GM23248 (cell line): ENCODE results near the gene TTN. TPM values are rescaled to one million over a fixed set of nuclear protein-coding genes. Genes with fewer than 3 reads are reported as not detected.

Experiments
- DNase-seq: peaks from one replicate; pipeline ENCODE4 v3.0.0-alpha.2; 2015
- H2AFZ ChIP-seq: fragments of 200-600 bp; sonication (generic); 2 replicates; pipeline ENCODE4 v1.6.1; 2016; ENCODE audit warnings: antibody characterized with exemption
- H3F3A ChIP-seq: fragments of 200-600 bp; sonication (generic); 2 replicates; pipeline ENCODE4 v1.6.1; 2016; ENCODE audit warnings: mild to moderate bottlenecking, antibody characterized with exemption, mixed run types; ENCODE audit not compliant: insufficient read depth
- H3K27ac ChIP-seq: fragments of 200-600 bp; sonication (generic); 2 replicates; pipeline ENCODE4 v1.5.1; 2016; ENCODE audit warnings: mild to moderate bottlenecking
- H3K27me3 ChIP-seq: fragments of 200-600 bp; sonication (generic); replicated peaks from 2 replicates; pipeline ENCODE4 v1.6.1; 2016; ENCODE audit warnings: mild to moderate bottlenecking; ENCODE audit not compliant: insufficient read depth
- H3K36me3 ChIP-seq: fragments of 200-600 bp; sonication (generic); 2 replicates; pipeline ENCODE4 v1.6.1; 2016; ENCODE audit warnings: low read depth, mild to moderate bottlenecking
- H3K4me1 ChIP-seq: fragments of 200-600 bp; sonication (generic); 2 replicates; pipeline ENCODE4 v1.6.1; 2016; ENCODE audit warnings: mild to moderate bottlenecking; ENCODE audit not compliant: insufficient read depth
- H3K4me2 ChIP-seq: fragments of 200-600 bp; sonication (generic); one replicate; pipeline ENCODE4 v1.6.1; 2016; ENCODE audit warnings: mild to moderate bottlenecking; ENCODE audit not compliant: unreplicated experiment
- H3K4me3 ChIP-seq: fragments of 200-600 bp; sonication (generic); 2 replicates; pipeline ENCODE4 v1.5.1; 2016; ENCODE audit warnings: mild to moderate bottlenecking
- H3K79me2 ChIP-seq: fragments of 200-600 bp; sonication (generic); 2 replicates; pipeline ENCODE4 v1.6.1; 2016; ENCODE audit warnings: mild to moderate bottlenecking; ENCODE audit not compliant: insufficient read depth
- H3K9ac ChIP-seq: fragments of 200-600 bp; sonication (generic); 2 replicates; pipeline ENCODE4 v1.6.1; 2016; ENCODE audit warnings: mild to moderate bottlenecking
- H3K9me2 ChIP-seq: fragments of 200-600 bp; sonication (generic); 2 replicates; pipeline ENCODE4 v1.6.1; 2016; ENCODE audit warnings: mixed run types, mild to moderate bottlenecking, moderate library complexity; ENCODE audit not compliant: insufficient read depth
- H3K9me3 ChIP-seq: fragments of 200-600 bp; sonication (generic); one replicate; pipeline ENCODE4 v1.6.1; 2017; ENCODE audit warnings: low read depth
- H4K20me1 ChIP-seq: fragments of 200-600 bp; sonication (generic); 2 replicates; pipeline ENCODE4 v1.6.0; 2016; ENCODE audit not compliant: insufficient read depth
- EZH2 ChIP-seq: fragments of 200-600 bp; sonication (generic); IDR thresholded peaks from 2 replicates; pipeline ENCODE4 v1.6.1; 2018; ENCODE audit warnings: antibody characterized with exemption, mild to moderate bottlenecking; ENCODE audit not compliant: insufficient read depth, poor library complexity, severe bottlenecking
- EZH2phosphoT487 ChIP-seq: fragments of 200-600 bp; sonication (generic); IDR thresholded peaks from 2 replicates; pipeline ENCODE4 v1.6.1; 2018; ENCODE audit warnings: antibody characterized with exemption, moderate library complexity, mild to moderate bottlenecking, low read depth; ENCODE audit not compliant: insufficient read depth
- WGBS, 2 experiments: methylation state at CpG; one replicate each; pipeline ENCODE4 v1.1.6; 2015 to 2017; ENCODE audit warnings: low lambda C conversion rate in 2 of 2, low coverage in 1 of 2; ENCODE audit errors: missing lambda C conversion rate in 2 of 2; 5-methylcytosine and 5-hydroxymethylcytosine counted together
- in situ Hi-C: fragments of 300-500 bp; cut with MboI; formaldehyde crosslinking; loops from 2 replicates; pipeline ENCODE4 v1.15.0; 2020
- polyA plus RNA-seq: library from polyadenylated mRNA; unstranded; fragments of >200 nt; fragmentation: Nextera tagmentation; extraction: Ambion mirVana; gene quantifications from 2 replicates; pipeline ENCODE4 v1.2.1, GENCODE V29; 2016
- total RNA-seq: library from RNA; depleted of rRNA; stranded (reverse); fragments of >200 nt; shearing (Covaris generic); gene quantifications from 2 replicates; pipeline ENCODE4 v1.2.3, GENCODE V29; 2014

Gene TTN
- total and polyA plus RNA-seq, 2 experiments from 2014 or later: 0.13 TPM; not detected in 1

DNA sequence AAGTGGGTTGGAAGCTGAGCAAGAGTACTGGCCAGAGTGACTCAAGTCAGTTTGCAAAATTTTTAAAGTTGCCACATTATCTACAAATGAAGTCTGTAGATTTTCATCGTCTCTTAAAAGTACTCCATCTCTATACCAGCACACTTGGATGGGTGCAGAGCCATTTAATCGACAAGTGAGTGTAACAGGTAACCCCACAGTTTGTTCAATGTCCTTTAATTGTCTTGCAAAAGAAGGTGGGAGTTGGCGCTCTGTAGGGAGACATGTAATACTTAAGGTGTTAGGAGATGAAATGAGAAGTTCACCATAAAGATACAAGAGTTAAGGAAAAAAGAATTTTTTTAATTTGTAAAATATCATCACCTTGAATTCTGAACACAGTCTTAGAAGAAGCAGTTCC is 84.9 kb downstream of the TTN start:
- Histone ChIP-seq H4K20me1 (no peaks in the 10 kb centered on the region), H2AFZ (no peak overlapping the region), H3K79me2 (no peaks in the 10 kb centered on the region), H3F3A (no peaks in the 10 kb centered on the region), H3K27me3 (peaks cover 30% of the 10 kb centered on the region), H3K9ac (no peak overlapping the region), H3K4me2 (no peak overlapping the region), H3K36me3 (no peaks in the 10 kb centered on the region), H3K4me1 (no peaks in the 10 kb centered on the region), H3K4me3 (no peak overlapping the region), H3K9me3 (no peaks in the 10 kb centered on the region), H3K9me2 (peaks cover 2% of the 10 kb centered on the region; the same call in 1 of the 2 replicates), H3K27ac (no peak overlapping the region)
- 59 to 62% methylated on average over 3 of the region's 3 CpGs for WGBS, 2 experiments
- peak; percentile 3 for DNase-seq
- no peak for TF ChIP-seq EZH2
- TF ChIP-seq EZH2phosphoT487: no peak
- in situ Hi-C loops: no loop called here

GRCh38 chr2:178718988-178719387 is 88.2 kb downstream of the TTN start:
- no peaks in the 10 kb centered on the region for H3K79me2 ChIP-seq
- TF ChIP-seq EZH2: no peak
- 47 to 48% methylated on average over 9 of the region's 9 CpGs for WGBS, 2 experiments

GRCh38 chr2:178718283-178718682 is 88.9 kb downstream of the TTN start:
- Histone ChIP-seq H4K20me1 (no peaks in the 10 kb centered on the region), H3K4me1 (no peaks in the 10 kb centered on the region), H2AFZ (no peak overlapping the region), H3K27ac (no peak overlapping the region), H3K4me3 (no peak overlapping the region), H3K9ac (no peak overlapping the region), H3K27me3 (peaks cover 17% of the 10 kb centered on the region), H3K9me3 (no peaks in the 10 kb centered on the region), H3F3A (no peaks in the 10 kb centered on the region), H3K36me3 (no peaks in the 10 kb centered on the region), H3K79me2 (no peaks in the 10 kb centered on the region), H3K4me2 (no peak overlapping the region), H3K9me2 (no peaks in the 10 kb centered on the region)
- in situ Hi-C loops: no loop called here
- no peak for DNase-seq
- no peak for TF ChIP-seq EZH2
- TF ChIP-seq EZH2phosphoT487: no peak
- WGBS, 2 experiments: 4 to 10% methylated on average over 2 of the region's 2 CpGs

More at GRCh38 chr2:178718988-178719387, 88.2 kb downstream of the TTN start:
- no peaks in the 10 kb centered on the region for H3K9me2 ChIP-seq
- H3K9me3 ChIP-seq: no peaks in the 10 kb centered on the region
- DNase-seq: no peak
- no peak overlapping the region for H3K27ac ChIP-seq
- no peaks in the 10 kb centered on the region for H3K4me1 ChIP-seq
- no peaks in the 10 kb centered on the region for H3K36me3 ChIP-seq
- no peak overlapping the region for H3K4me2 ChIP-seq
- H2AFZ ChIP-seq: no peak overlapping the region
- no peak overlapping the region for H3K9ac ChIP-seq
- no peaks in the 10 kb centered on the region for H4K20me1 ChIP-seq
- in situ Hi-C loops: no loop called here
- no peaks in the 10 kb centered on the region for H3F3A ChIP-seq
- no peak overlapping the region for H3K4me3 ChIP-seq
- H3K27me3 ChIP-seq: peaks cover 14% of the 10 kb centered on the region

DNA sequence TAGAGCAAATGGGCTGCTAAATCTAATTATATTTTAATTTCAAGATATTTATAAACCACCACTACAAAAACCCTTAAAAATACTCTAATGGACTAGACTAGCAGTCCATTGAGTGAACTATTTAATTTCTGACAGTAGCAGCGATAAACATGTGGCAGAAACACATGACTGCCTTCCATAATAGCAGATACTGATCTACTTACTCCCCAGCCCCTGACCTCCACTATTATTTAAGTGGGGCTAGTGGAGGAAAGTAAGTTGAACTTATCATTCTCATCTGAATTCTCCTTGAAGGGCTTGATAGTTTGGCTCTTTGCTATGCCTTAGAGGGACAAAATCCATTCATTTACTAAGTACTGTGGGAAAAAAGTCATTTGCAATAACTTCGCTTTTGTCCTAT is 90.8 kb downstream of the TTN start:
- no peak for DNase-seq
- in situ Hi-C loops: no loop called here
- H2AFZ ChIP-seq: no peak overlapping the region
- WGBS, 2 experiments: 58 to 64% methylated on average over 2 of the region's 2 CpGs
- no peaks in the 10 kb centered on the region for H3K9me3 ChIP-seq
- no peak overlapping the region for H3K27ac ChIP-seq
- no peaks in the 10 kb centered on the region for H3F3A ChIP-seq
- no peaks in the 10 kb centered on the region for H3K9me2 ChIP-seq
- H3K36me3 ChIP-seq: no peaks in the 10 kb centered on the region
- no peaks in the 10 kb centered on the region for H3K4me1 ChIP-seq
- H3K79me2 ChIP-seq: no peaks in the 10 kb centered on the region
- H3K4me2 ChIP-seq: no peak overlapping the region
- no peaks in the 10 kb centered on the region for H4K20me1 ChIP-seq
- no peak overlapping the region for H3K9ac ChIP-seq
- H3K27me3 ChIP-seq: peaks cover 17% of the 10 kb centered on the region
- TF ChIP-seq EZH2phosphoT487 (no peak), EZH2 (no peak)
- no peak overlapping the region for H3K4me3 ChIP-seq

GRCh38 chr2:178715366-178715765 is 91.9 kb downstream of the TTN start:
- no peaks in the 10 kb centered on the region for H3K79me2 ChIP-seq
- H3K9me2 ChIP-seq: no peaks in the 10 kb centered on the region
- H3K4me1 ChIP-seq: no peaks in the 10 kb centered on the region
- TF ChIP-seq EZH2phosphoT487 (no peak), EZH2 (no peak)
- peaks cover 16% of the 10 kb centered on the region for H3K27me3 ChIP-seq
- DNase-seq: no peak
- H4K20me1 ChIP-seq: no peaks in the 10 kb centered on the region
- no peak overlapping the region for H3K9ac ChIP-seq
- H2AFZ ChIP-seq: no peak overlapping the region
- H3K27ac ChIP-seq: no peak overlapping the region
- H3K9me3 ChIP-seq: no peaks in the 10 kb centered on the region
- H3K4me2 ChIP-seq: no peak overlapping the region
- in situ Hi-C loops: no loop called here
- H3K36me3 ChIP-seq: no peaks in the 10 kb centered on the region
- 50 to 51% methylated on average over 6 of the region's 6 CpGs for WGBS, 2 experiments
- no peaks in the 10 kb centered on the region for H3F3A ChIP-seq
- H3K4me3 ChIP-seq: no peak overlapping the region
